IMR-90 (cell line): ENCODE data around the gene SARS1. TPM values are rescaled to one million over a fixed set of nuclear protein-coding genes. Genes with fewer than 3 reads are reported as not detected.

Experiments
- ATAC-seq: fragments of 200-7000 bp; cut with Tn5 transposase; 2 replicates; pipeline ENCODE4 v1.9.1; 2020; ENCODE audit warnings: low read depth, mild to moderate bottlenecking, moderate library complexity
- BruUV-seq: library from RNA; stranded (reverse); fragments of 400-500 nt; replicated peaks from 2 replicates; lab custom pipeline; 2021; lab: Mats Ljungman, UMichigan
- CTCF ChIA-PET: fragments of 300-600 bp; formaldehyde crosslinking; extraction: SDS; loops from one replicate; lab custom pipeline; 2021; ENCODE audit warnings: antibody characterized with exemption; lab: Yijun Ruan, JAX
- POLR2A ChIA-PET: fragments of 300-600 bp; sonication (Branson Sonifier 250); formaldehyde crosslinking; loops from one replicate; lab custom pipeline; 2022; ENCODE audit warnings: antibody characterized with exemption; ENCODE audit not compliant: unreplicated experiment; lab: Charles Lee
- DNase-seq: peaks from one replicate; pipeline ENCODE4 v3.0.0; 2013
- H2AFZ ChIP-seq: replicated peaks from 2 replicates; pipeline ENCODE3; 2013; ENCODE audit warnings: low read length, mild to moderate bottlenecking; ENCODE audit not compliant: poor library complexity
- H2AK5ac ChIP-seq: 2 replicates; pipeline ENCODE4 v1.6.1; 2013; ENCODE audit warnings: low read depth, low read length, inconsistent platforms
- H2AK9ac ChIP-seq: replicated peaks from 2 replicates; pipeline ENCODE3; 2013; ENCODE audit warnings: mild to moderate bottlenecking, low read depth, low read length, moderate library complexity; ENCODE audit not compliant: poor library complexity
- H2BK120ac ChIP-seq: 2 replicates; pipeline ENCODE4 v1.6.1; 2013; ENCODE audit warnings: low read depth, low read length, inconsistent platforms
- H2BK15ac ChIP-seq: 3 replicates; pipeline ENCODE4 v1.6.1; 2013; ENCODE audit warnings: low read depth, low read length, inconsistent platforms
- H2BK20ac ChIP-seq: 2 replicates; pipeline ENCODE4 v1.6.1; 2013; ENCODE audit warnings: low read depth, mild to moderate bottlenecking, inconsistent platforms, low read length, moderate library complexity
- H2BK5ac ChIP-seq: 2 replicates; pipeline ENCODE4 v1.6.1; 2013; ENCODE audit warnings: mild to moderate bottlenecking, low read depth, low read length, inconsistent platforms; ENCODE audit not compliant: poor library complexity, severe bottlenecking
- H3K14ac ChIP-seq: replicated peaks from 2 replicates; pipeline ENCODE4 v1.6.1; 2013; ENCODE audit warnings: low read depth, low read length, inconsistent platforms
- H3K18ac ChIP-seq: 2 replicates; pipeline ENCODE4 v1.6.1; 2013; ENCODE audit warnings: low read depth, low read length, control low read depth
- H3K23ac ChIP-seq: 2 replicates; pipeline ENCODE4 v1.6.1; 2013; ENCODE audit warnings: low read depth, low read length, inconsistent platforms
- H3K27ac ChIP-seq: 2 replicates; pipeline ENCODE4 v1.5.1; 2013; ENCODE audit warnings: mild to moderate bottlenecking, control low read depth, low read length; ENCODE audit not compliant: insufficient read depth
- H3K27me3 ChIP-seq: 2 replicates; pipeline ENCODE4 v1.6.1; 2013; ENCODE audit warnings: low read length; ENCODE audit not compliant: control insufficient read depth, insufficient read depth
- H3K36me3 ChIP-seq: 2 replicates; pipeline ENCODE4 v1.6.1; 2013; ENCODE audit warnings: low read length, mixed read lengths; ENCODE audit not compliant: control insufficient read depth, insufficient read depth
- H3K4ac ChIP-seq: 2 replicates; pipeline ENCODE4 v1.6.1; 2013; ENCODE audit warnings: low read depth, low read length, inconsistent platforms
- H3K4me1 ChIP-seq: 2 replicates; pipeline ENCODE4 v1.6.1; 2013; ENCODE audit warnings: low read length, mixed read lengths; ENCODE audit not compliant: control insufficient read depth, insufficient read depth
- H3K4me2 ChIP-seq: 2 replicates; pipeline ENCODE4 v1.6.1; 2013; ENCODE audit warnings: low read depth, mild to moderate bottlenecking, control low read depth, low read length, moderate library complexity
- H3K4me3 ChIP-seq: 2 replicates; pipeline ENCODE4 v1.5.1; 2013; ENCODE audit warnings: low read depth, mild to moderate bottlenecking, control low read depth, low read length, moderate library complexity; ENCODE audit not compliant: insufficient read depth
- H3K56ac ChIP-seq: 2 replicates; pipeline ENCODE4 v1.6.1; 2013; ENCODE audit warnings: low read length, inconsistent platforms; ENCODE audit not compliant: insufficient read depth; ENCODE audit errors: extremely low read depth
- H3K79me1 ChIP-seq, 2 experiments: 2 replicates each; pipeline ENCODE4 v1.6.1; 2013; ENCODE audit warnings: low read length in 2 of 2, inconsistent platforms in 1 of 2, low read depth in 1 of 2
- H3K9ac ChIP-seq: 2 replicates; pipeline ENCODE4 v1.6.1; 2013; ENCODE audit warnings: low read depth, low read length, control low read depth
- H3K9me1 ChIP-seq: 2 replicates; pipeline ENCODE4 v1.6.1; 2013; ENCODE audit warnings: low read length, inconsistent platforms; ENCODE audit not compliant: insufficient read depth
- H3K9me3 ChIP-seq: 2 replicates; pipeline ENCODE4 v1.6.1; 2013; ENCODE audit warnings: low read length; ENCODE audit not compliant: control insufficient read depth, insufficient read depth
- H4K20me1 ChIP-seq: 2 replicates; pipeline ENCODE4 v1.6.1; 2013; ENCODE audit warnings: low read length, inconsistent platforms; ENCODE audit not compliant: insufficient read depth
- H4K5ac ChIP-seq: 2 replicates; pipeline ENCODE4 v1.6.1; 2013; ENCODE audit warnings: mild to moderate bottlenecking, low read depth, low read length, control low read depth
- H4K8ac ChIP-seq, 2 experiments: 2 replicates each; pipeline ENCODE4 v1.6.1; 2013; ENCODE audit warnings: low read depth in 2 of 2, low read length in 2 of 2, control low read depth in 1 of 2, inconsistent platforms in 1 of 2
- H4K91ac ChIP-seq: 2 replicates; pipeline ENCODE4 v1.6.1; 2013; ENCODE audit warnings: low read depth, low read length, inconsistent platforms; ENCODE audit not compliant: insufficient read depth
- BHLHE40 ChIP-seq: fragments of 150-350 bp; IDR thresholded peaks from 2 replicates; pipeline ENCODE4 v1.6.1; 2016; ENCODE audit warnings: mild to moderate bottlenecking, low read depth, low read length
- CEBPB ChIP-seq: IDR thresholded peaks from 2 replicates; pipeline ENCODE4 v1.6.1; 2012; ENCODE audit warnings: low read depth, low read length, improper control_type of control experiment
- CHD1 ChIP-seq: IDR thresholded peaks from 2 replicates; pipeline ENCODE4 v1.6.1; 2012; ENCODE audit warnings: low read depth, low read length, improper control_type of control experiment
- FOS ChIP-seq: fragments of 150-350 bp; IDR thresholded peaks from 2 replicates; pipeline ENCODE4 v1.6.1; 2016; ENCODE audit warnings: low read depth, low read length
- MAFK ChIP-seq: IDR thresholded peaks from 2 replicates; pipeline ENCODE4 v1.6.1; 2012; ENCODE audit warnings: low read depth, low read length, improper control_type of control experiment
- MAZ ChIP-seq: IDR thresholded peaks from 2 replicates; pipeline ENCODE4 v1.6.1; 2012; ENCODE audit warnings: low read depth, mild to moderate bottlenecking, low read length, improper control_type of control experiment, moderate library complexity, borderline replicate concordance
- NFE2L2 ChIP-seq: fragments of 150-350 bp; IDR thresholded peaks from 2 replicates; pipeline ENCODE4 v1.6.1; 2016; ENCODE audit warnings: low read depth, mild to moderate bottlenecking, low read length
- RCOR1 ChIP-seq: IDR thresholded peaks from 2 replicates; pipeline ENCODE4 v1.6.1; 2012; ENCODE audit warnings: mild to moderate bottlenecking, low read length, improper control_type of control experiment; ENCODE audit not compliant: insufficient replicate concordance
- RFX5 ChIP-seq: IDR thresholded peaks from 2 replicates; pipeline ENCODE4 v1.8.0; 2012; ENCODE audit warnings: low read depth, mild to moderate bottlenecking, low read length, moderate library complexity
- SMC3 ChIP-seq: fragments of 150-350 bp; IDR thresholded peaks from 2 replicates; pipeline ENCODE4 v1.6.1; 2016; ENCODE audit warnings: low read depth, mild to moderate bottlenecking, antibody characterized with exemption, low read length, moderate library complexity
- WGBS, 2 experiments: methylation state at CpG; one replicate each; pipeline versions ENCODE4 v1.1.5 to v1.1.7; 2013; ENCODE audit warnings: missing lambda C conversion rate in 2 of 2; ENCODE audit not compliant: insufficient read length in 1 of 2; ENCODE audit errors: extremely low coverage in 2 of 2; 5-methylcytosine and 5-hydroxymethylcytosine counted together
- dilution Hi-C: fragments of 300-500 bp; cut with HindIII; formaldehyde crosslinking; loops from one replicate; pipeline ENCODE4 v1.14.3; 2018; ENCODE audit warnings: low sequenced_read_pairs; ENCODE audit not compliant: unreplicated experiment
- in situ Hi-C: fragments of 300-500 bp; cut with MboI; formaldehyde crosslinking; loops from 3 replicates; pipeline ENCODE4 v1.14.3; 2019; ENCODE audit warnings: low sequenced_read_pairs, inconsistent platforms, mixed read lengths
- intact Hi-C: fragments of 100-400 bp; cut with micrococcal nuclease; formaldehyde crosslinking; loops from 2 replicates; pipeline ENCODE4 v1.10.0; 2022
- polyA plus RNA-seq, 3 experiments: library from polyadenylated mRNA; depleted of rRNA; stranded (reverse); fragments of >200 nt; gene quantifications; 2 replicates each; pipeline ENCODE4 v1.2.3, GENCODE V29; 2012; ENCODE audit warnings: low replicate concordance in 1 of 3
- total RNA-seq: library from RNA; depleted of rRNA; stranded (reverse); fragments of >200 nt; gene quantifications from 2 replicates; pipeline ENCODE4 v1.2.3, GENCODE V29; 2012
- TF ChIP-seq, protein P1 (sequence below): conservative IDR thresholded peaks from 2 replicates; pipeline ENCODE4 v1.5.1; 2012; ENCODE audit warnings: mild to moderate bottlenecking, low read depth, low read length, improper control_type of control experiment
- TF ChIP-seq, protein P2 (sequence below): fragments of 150-350 bp; IDR thresholded peaks from 2 replicates; pipeline ENCODE4 v1.6.1; 2017; ENCODE audit warnings: mild to moderate bottlenecking, antibody characterized with exemption, low read length, low read depth
- TF ChIP-seq, protein P3 (sequence below): fragments of 150-350 bp; IDR thresholded peaks from 2 replicates; pipeline ENCODE4 v1.6.1; 2016; ENCODE audit warnings: low read depth, mild to moderate bottlenecking, low read length, moderate library complexity, borderline replicate concordance

Gene SARS1
- total and polyA plus RNA-seq, 2 of the 4 experiments (the other 2 are of a cell fraction) = 231 to 348 TPM

DNA sequence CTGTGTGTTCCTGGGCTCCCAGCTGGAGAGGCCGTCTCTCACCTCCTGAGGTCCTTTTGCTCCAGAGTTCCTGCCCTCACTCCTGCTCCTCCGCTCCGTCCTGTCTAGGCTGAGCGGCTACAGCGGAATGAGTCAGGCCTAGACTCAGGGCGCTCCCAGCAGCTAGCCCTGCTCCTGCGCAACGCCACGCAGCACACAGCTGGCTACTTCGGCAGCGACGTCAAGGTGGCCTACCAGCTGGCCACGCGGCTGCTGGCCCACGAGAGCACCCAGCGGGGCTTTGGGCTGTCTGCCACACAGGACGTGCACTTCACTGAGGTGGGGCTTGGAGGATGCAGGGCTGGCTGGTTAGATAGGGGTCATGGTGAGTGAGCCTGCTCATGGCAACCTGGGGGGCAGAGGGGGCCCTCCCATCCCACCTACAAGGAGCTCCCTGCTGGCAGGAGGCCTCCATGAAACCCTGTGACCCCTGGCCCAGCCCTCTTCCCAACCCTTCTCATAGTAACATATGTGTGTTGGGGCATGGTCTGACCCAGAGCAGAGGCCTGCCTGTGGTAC, 54.1 kb downstream of the SARS1 start:
- H4K91ac ChIP-seq = no peak overlapping the region
- H2BK120ac ChIP-seq = no peak overlapping the region
- no peaks in the 10 kb centered on the region for H3K4me1 ChIP-seq
- no peak overlapping the region for H3K4me3 ChIP-seq
- H3K23ac ChIP-seq = no peak overlapping the region
- dilution Hi-C loops (no loop called here), in situ Hi-C loops (loop anchor here (10.0 kb wide), 1 partner anchor 267 kb away; the partner anchor contains the start of gene GPR61), intact Hi-C loops (no loop called here)
- CTCF ChIA-PET = no interaction called here
- DNase-seq (no peak), ATAC-seq (no peak)
- H2BK15ac ChIP-seq = no peak overlapping the region
- peak overlapping the region; percentile 33; the same call in 1 of the 2 replicates for H2AK5ac ChIP-seq
- H3K9ac ChIP-seq = no peak overlapping the region
- no peak overlapping the region for H4K5ac ChIP-seq
- no peak overlapping the region for H3K56ac ChIP-seq
- peaks cover 2% of the 10 kb centered on the region; the same call in 1 of the 2 replicates for H3K36me3 ChIP-seq
- POLR2A ChIA-PET = no interaction called here
- H2BK20ac ChIP-seq = no peak overlapping the region
- peaks cover 2% of the 10 kb centered on the region; the same call in 1 of the 2 replicates for H3K9me3 ChIP-seq
- 93% methylated on average over 3 of the region's 17 CpGs; no CpG with 5 or more reads in 1 of the 2 experiments for WGBS, 2 experiments
- no peak overlapping the region for H3K4ac ChIP-seq
- H3K9me1 ChIP-seq = no peaks in the 10 kb centered on the region; the same call in 1 of the 2 replicates
- H3K18ac ChIP-seq = no peak overlapping the region
- H2BK5ac ChIP-seq = no peak overlapping the region
- H3K14ac ChIP-seq = no peak overlapping the region
- no peaks in the 10 kb centered on the region for H3K27me3 ChIP-seq
- no peak overlapping the region for H3K27ac ChIP-seq
- H3K79me1 ChIP-seq = no peaks in the 10 kb centered on the region
- H3K4me2 ChIP-seq = no peak overlapping the region
- H2AFZ ChIP-seq = no peak overlapping the region
- TF ChIP-seq BHLHE40 (no peak), MAZ (no peak), RFX5 (no peak), CEBPB (no peak), NFE2L2 (no peak), SMC3 (no peak), MAFK (no peak), RCOR1 (no peak), FOS (no peak), CHD1 (no peak)
- TF ChIP-seq, protein P1, sequence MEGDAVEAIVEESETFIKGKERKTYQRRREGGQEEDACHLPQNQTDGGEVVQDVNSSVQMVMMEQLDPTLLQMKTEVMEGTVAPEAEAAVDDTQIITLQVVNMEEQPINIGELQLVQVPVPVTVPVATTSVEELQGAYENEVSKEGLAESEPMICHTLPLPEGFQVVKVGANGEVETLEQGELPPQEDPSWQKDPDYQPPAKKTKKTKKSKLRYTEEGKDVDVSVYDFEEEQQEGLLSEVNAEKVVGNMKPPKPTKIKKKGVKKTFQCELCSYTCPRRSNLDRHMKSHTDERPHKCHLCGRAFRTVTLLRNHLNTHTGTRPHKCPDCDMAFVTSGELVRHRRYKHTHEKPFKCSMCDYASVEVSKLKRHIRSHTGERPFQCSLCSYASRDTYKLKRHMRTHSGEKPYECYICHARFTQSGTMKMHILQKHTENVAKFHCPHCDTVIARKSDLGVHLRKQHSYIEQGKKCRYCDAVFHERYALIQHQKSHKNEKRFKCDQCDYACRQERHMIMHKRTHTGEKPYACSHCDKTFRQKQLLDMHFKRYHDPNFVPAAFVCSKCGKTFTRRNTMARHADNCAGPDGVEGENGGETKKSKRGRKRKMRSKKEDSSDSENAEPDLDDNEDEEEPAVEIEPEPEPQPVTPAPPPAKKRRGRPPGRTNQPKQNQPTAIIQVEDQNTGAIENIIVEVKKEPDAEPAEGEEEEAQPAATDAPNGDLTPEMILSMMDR = no peak
- TF ChIP-seq, protein P2, sequence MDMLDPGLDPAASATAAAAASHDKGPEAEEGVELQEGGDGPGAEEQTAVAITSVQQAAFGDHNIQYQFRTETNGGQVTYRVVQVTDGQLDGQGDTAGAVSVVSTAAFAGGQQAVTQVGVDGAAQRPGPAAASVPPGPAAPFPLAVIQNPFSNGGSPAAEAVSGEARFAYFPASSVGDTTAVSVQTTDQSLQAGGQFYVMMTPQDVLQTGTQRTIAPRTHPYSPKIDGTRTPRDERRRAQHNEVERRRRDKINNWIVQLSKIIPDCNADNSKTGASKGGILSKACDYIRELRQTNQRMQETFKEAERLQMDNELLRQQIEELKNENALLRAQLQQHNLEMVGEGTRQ = no peak
- TF ChIP-seq, protein P3, sequence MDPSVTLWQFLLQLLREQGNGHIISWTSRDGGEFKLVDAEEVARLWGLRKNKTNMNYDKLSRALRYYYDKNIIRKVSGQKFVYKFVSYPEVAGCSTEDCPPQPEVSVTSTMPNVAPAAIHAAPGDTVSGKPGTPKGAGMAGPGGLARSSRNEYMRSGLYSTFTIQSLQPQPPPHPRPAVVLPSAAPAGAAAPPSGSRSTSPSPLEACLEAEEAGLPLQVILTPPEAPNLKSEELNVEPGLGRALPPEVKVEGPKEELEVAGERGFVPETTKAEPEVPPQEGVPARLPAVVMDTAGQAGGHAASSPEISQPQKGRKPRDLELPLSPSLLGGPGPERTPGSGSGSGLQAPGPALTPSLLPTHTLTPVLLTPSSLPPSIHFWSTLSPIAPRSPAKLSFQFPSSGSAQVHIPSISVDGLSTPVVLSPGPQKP = no peak
- peak overlapping the region; percentile 35 for H2AK9ac ChIP-seq
- no peaks in the 10 kb centered on the region for H4K20me1 ChIP-seq
- no TSS peak for BruUV-seq
- H4K8ac ChIP-seq = no peak overlapping the region
